ENCODE measurements around the gene LAGE3.
A peak's percentile ranks its signal among the peaks of the same experiment; 100 is the strongest.

The LAGE3 gene, protein sequence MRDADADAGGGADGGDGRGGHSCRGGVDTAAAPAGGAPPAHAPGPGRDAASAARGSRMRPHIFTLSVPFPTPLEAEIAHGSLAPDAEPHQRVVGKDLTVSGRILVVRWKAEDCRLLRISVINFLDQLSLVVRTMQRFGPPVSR

DNA sequence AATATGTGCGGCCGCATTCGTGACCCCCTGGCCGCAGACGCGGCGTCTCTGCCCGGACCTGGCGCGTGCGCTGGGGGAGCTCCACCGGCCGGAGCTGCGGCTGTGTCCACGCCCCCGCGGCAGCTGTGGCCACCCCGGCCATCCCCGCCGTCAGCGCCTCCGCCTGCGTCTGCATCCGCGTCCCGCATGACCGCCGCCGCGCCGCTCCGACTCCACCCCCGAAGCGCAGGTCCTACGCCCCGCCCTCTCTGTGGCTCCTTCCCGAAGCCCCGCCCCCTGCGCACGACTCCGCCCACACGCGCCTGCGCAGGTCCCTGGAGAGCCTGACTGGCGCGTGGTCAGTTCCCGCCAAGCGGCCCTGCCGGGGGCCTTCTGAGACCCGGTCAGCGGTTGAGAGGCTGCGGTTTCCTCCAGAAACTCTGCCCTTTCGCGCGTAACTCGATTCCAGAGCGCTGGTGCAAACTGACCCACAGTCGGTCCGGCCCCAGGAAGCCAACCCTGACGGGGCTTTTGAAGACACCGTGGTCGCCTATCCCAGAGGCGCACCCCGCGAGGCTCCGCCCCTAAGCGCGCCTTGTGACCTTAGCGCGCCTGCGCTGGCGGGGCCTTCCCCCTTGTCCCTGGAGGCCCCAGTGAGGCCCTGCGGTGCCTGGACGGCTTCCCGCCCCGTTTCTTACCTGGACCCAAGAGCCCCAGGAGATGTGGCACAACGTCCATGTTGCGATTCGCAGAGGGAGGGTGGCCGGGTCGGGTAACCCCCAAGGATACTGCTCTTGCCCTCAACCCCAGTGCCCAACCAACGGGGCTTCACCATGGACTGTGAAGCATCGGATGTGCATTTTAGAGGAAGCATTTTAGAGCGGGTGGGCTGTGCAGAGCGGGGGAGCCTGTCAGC is at the start of gene LAGE3:
LAGE3 (minus strand) TSS at position 554 of the 895 bp plus-strand sequence; CDS start at position 188, 366 bp downstream.
- DNase-seq, result peak; percentile 8

DNA sequence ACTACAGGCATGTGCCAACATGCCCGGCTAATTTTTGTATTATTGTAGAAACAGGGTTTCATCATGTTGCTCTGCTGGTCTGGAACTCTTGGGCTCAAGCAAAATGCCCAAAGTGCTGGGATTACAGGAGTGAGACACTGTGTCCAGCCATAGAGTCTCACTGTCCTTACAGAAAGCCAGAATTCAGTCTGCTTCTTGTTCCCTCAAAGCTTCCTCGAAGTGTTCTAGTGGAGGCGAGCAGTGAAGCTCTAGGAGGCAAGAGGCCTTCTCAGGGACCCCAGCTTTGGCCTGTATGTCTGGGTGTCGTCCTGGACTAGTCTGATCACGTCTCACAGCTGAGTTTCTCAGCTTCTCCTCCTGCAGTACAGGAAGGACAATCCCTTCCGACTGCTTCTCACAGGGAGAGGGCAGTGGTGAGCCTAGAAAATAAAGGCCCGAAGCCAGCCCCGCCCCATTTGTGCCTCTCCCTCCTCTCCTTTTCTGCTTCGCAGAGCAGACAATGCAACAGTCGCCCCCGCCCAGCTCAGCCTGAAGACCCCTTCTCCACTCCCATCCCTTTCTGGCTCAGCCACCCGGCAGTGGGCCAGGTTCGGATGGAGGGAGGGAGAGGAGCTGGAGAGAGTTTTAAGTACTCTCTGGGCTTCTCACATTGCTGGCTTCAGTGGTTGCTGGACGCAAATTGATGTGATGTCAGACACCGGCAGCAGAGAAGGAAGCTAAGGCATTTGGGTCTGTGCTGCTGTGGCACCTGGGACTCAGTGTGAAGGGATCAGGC is 48.0 kb upstream of the LAGE3 start:
- peak; percentile 74 for DNase-seq

DNA sequence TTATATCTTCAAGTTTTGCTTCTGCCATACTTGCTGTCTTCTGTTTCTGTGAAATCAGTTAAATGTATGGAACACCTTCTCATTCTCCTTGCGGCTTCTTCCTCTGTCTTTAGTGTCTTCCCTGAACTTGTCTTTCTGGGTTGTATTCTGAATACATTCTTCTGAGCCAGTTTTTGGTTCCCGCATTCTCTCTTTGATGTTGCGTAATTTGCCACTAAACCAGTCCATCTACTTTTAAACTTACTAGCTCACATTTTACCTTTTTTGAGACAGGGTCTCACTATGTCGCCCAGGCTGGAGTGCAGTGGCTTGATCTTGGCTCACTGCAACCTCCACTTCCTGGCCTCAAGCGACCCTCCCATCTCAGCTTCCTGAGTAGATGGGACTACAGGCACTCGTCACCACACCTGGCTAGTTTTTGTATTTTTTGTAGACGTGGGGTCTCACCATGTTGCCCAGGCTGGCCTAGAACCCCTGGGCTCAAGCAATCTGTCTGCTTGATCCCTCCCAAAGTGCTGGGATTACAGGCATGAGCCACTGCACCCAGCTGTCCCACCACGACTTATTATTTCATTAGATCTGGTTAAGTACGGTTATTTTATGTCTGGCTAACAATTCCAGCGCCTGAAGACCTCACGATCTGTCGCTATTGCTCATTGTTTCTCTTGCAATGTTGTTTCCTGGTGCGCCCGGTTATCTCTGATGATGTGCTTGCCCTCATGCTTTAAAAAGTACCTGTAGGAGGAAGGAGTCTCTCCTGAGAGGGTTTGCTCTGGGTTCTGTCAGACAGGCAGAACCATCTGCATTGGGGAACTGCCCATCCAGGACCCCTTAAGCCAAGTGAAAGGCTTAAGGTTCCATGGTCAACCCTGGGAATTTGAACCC is 46.8 kb upstream of the LAGE3 start:
- DNase-seq, result no peak

DNA sequence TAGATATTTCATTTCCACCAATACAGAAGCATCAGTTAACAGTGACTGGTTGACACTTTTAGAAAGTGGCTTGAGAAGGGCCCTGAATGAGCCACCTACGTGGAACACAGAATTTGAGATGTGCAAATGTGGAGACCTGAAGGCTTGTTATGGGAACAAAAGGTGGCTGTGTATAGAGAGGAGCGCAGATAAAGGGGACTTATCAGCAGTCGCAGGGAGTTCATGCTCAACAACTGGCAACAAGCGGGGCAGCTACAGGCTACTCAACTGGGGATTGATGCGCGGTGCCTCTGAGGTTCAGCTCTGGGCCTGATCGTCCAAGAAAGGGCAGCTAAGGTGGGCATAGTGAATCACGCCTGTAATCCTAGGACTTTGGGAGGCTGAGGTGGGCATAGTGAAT is 40.3 kb upstream of the LAGE3 start:
- no peak for DNase-seq

DNA sequence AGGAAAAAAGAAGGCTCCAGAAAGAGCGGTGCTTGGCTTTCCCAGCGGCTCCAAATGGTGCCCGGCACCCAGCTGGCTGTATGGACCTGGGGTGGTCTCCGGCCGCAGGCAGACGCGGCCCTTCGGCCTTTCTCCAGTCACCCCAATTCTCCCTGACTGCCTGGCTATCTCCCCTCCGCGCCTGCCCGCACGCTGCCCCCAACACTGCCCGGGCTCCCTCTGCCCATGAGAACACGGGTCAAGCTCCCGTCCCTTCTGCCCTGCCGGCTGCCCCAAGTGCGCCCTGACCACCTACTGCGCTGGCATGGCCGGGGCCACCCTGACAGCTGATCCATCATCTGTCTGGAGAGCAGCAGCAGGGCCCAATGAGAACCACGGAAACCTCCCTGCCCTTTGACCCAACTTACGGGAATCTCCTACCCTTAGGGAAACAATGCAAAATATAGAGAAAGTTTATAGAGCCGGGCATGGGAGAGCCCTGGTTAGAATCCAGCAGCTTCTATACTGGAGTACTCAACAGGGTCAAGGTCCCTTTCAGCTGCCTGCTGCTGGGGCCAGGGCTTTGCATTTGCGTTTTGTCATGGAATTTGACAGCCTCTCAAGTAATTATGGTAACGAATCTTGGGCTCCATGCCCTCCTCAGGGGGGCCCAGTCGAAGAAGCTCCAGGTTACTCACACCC is 38.2 kb upstream of the LAGE3 start:
- DNase-seq, result no peak

DNA sequence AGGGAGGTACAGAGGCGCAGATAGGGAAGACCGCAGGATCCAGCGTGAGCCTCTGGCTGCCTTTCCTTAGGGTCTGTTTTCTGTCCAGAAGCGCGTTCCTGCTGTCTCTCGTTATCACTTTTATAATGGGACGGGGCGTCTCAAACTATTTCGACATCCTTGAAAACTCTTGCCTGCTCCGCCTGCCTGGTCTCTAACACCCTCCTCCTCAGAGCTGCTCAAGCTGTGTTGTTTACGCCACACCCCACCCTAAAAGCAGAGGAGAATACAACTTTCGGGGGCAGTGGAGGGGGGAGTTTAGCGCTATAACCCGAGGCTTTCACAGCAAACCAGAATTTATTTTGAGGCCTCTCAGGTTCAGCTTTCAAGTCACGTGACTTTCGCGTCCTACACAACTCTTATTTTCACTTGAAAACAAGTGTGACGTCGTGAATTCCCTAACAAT is 37.6 kb upstream of the LAGE3 start:
- no peak for DNase-seq

DNA sequence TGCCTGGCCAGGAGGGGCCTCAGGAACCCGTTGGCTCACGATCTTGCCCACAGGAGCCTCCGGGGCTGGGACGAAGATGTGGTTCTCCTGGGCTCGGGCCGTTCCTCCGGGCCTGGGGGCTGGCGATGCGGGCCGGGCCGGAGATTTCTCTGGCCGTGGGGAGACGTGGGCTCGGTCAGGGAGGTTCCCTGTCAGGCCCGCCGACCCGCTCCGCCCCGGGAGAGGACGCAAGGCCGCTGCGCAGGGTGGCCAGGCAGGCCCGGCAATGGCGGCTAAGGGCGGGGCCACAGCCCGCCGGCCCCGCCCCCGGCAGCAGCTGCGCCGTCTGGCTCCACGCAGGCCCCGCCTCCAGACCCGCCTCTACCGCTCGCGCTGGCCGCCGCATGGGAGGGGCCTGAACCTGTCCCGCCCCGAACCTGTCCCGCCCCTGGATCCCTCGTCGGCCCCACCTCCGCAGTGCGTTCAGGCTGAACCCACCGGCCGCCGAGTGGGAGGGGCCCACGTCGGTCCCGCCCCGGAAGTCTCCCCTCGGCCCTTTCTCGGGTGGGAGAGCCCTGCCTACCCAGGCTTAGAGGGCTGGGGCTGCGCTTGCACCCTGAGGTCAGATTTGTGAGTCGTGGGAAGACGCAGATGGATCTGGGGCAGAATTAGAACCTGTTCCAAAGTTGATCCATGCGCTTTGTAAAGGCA is 37.0 kb upstream of the LAGE3 start, which contains the start of gene FAM3A:
FAM3A (minus strand) TSS at position 267 of the 690 bp plus-strand sequence. CDS start 460 bp downstream, outside the sequence.
- DNase-seq, result peak; percentile 76

DNA sequence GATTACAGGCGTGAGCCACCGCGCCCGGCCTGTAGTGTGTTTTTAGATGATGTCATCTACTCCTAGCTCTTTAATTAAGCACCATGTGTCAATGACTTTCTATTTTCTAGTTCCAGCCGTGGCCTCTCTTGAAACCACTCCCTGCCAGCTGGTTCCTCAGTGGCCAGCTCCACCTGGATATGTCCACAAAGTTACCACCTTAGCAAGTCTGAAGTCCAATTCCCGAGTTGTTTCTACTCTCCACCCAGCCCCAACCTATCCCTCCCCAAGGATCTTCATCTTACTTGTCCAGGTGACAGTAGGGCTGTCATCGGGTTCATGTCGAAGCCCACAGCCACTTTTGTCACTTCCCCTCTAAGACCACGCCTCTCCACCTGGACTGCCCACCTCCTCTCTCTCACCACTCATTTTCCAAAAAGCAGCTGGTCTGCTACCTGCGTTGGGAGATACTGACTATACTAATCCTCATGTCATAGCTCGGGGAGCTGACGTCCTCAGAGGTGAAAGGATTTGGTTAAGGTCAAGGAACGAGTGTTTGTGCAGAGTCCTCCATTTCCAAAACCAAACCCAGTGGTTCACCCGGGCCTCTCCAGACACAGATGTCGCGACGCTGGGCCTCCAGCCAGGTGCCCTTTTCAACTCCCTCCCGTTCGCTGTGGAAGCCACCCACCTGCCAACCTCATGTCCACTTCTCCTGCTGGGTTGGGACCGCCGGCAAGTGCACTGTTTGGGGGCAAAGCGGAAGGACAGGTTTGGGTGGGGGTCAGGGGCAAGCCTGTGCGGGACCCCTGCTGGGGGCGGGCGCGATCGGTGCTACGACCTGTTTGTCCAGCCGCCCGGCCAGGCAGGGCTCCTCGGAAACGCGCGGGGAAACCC is 36.2 kb upstream of the LAGE3 start:
- DNase-seq, result peak; percentile 24

DNA sequence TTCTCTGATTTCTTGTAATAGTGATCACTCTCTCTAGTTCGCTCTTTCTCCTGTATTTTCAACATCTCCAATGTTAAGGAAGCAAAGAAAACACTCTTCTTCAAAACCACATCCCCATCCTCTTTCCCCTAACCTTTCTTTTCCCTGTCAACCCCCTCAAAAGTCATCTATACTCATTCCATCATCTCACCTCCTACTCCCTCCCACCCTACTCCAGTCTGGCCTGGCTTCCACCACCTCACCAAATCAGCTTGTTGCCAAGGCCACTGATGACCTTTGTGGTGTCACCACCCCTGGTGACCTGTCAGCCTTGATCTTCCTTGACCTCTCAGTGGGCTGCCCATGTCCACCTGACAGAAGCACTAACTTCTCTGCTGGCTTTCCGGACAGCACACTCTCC is 34.6 kb upstream of the LAGE3 start:
- no peak for DNase-seq

DNA sequence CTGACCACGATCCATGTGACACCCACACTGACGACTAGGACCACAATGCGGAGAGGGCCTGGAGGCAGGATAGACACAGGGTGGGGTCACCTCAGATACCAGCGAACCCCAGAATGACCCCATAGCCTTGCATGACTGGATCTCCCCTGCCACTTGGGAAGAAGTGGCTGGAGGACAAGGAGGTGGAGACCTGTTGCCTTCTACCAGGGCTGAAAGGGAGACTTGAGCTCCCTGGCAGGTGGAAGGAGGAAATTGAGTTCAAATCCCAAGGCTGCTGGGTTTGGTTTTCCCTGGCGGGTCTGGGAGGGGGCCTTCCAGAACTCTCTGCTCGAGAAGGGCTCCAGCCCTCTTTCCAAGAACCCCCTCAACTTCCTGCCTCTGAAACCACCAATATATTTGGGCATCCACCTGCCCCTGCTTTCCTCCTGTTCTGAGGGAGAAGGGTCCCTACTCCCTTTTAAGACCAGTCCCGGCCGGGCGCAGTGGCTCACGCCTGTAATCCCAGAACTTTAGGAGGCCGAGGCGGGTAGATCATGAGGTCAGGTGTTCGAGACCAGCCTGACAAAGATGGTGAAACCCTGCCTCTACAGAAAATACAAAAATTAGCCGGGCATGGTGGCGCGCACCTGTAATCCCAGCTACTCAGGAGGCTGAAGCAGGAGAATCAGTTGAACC is 33.9 kb upstream of the LAGE3 start:
- DNase-seq, result no peak

DNA sequence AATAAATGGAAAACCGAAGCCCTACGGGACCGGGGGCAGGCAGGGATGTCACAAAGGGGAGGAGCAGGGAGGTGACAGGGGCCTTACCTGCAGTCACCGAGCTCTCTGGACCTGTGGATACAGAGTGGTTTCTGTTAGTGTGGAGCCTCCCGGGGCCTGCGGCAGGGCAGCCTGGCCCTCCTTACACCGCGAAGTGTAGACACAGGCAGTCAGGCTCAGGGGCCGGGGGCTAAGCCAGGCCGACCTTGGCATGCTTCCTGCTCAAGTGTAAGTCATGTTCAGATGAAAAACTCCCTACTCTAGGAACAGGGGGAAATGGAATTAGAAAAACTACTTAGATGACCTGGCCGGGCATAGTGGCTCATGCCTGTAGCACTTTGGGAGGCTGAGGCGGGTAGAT is 32.7 kb upstream of the LAGE3 start:
- no peak for DNase-seq

DNA sequence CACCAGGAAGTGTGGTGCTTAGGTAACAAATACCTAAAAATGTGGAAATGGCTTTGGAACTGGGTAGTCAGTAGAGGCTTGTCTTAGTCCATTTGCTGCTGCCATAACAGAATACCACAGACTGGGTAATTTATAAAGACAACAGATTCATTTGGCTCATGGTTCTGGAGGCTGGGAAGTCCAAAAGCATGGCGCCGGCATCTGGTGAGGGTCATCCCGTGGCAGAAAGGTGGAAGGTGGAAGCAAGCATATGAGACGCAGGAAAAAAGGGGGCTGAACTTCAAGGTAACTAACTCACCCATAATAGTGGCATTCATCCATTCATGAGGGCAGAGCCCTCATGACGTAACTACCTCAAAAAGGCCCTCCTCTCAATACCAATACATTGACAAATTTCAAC is 30.4 kb upstream of the LAGE3 start:
- no peak for DNase-seq

DNA sequence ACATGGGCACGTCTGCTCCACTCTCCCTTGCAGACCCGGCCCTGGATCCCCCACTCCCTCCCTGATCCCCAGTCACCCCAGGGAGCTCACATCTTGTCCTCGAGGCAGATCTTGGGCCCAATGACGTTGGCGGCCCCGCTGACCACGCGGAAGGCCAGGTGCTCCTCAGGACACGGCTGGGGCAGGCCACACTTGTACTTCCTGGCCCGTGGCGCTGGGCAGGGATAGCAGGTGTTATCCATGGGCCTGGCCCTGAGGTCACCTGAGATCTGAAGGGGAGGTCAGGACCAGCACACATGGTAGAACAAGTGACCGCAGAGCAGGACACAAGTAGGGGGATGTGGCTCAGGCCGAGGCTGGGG is 29.3 kb upstream of the LAGE3 start:
- DNase-seq, result no peak

DNA sequence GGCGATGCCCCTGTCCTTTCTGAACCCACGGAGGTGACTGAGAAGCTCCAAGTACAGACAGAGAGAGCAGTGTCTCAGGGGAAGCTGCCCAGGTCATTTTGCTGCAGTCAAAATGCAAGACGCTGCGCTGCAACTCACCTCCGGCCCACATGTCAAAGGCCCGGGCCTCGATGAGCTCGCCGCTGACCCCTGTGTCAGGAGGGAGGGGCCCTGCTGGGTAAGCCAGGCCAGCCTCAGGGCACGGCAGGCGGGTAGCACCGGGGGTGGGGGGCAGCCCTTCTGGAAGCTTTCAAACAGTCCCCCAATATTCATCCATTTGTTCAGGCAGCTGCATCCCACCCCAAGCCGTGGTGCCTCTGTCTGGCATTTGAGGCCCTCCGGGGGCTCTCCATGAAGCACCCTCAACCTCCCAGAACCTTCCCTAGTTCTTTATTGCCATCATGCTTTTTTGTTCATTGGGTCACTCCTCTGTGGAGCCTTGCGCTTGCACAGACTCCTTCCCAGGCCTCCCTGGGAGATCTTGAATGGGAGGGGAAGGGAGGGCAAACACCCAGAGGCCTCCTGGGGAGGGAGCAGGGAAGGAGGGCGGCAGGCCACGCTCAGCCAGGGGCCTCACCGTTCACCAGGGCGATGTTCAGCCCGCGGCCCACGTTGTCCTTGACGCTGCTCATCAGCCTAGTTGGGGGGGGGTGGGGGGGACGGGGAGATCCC is 28.7 kb upstream of the LAGE3 start:
- no peak for DNase-seq

DNA sequence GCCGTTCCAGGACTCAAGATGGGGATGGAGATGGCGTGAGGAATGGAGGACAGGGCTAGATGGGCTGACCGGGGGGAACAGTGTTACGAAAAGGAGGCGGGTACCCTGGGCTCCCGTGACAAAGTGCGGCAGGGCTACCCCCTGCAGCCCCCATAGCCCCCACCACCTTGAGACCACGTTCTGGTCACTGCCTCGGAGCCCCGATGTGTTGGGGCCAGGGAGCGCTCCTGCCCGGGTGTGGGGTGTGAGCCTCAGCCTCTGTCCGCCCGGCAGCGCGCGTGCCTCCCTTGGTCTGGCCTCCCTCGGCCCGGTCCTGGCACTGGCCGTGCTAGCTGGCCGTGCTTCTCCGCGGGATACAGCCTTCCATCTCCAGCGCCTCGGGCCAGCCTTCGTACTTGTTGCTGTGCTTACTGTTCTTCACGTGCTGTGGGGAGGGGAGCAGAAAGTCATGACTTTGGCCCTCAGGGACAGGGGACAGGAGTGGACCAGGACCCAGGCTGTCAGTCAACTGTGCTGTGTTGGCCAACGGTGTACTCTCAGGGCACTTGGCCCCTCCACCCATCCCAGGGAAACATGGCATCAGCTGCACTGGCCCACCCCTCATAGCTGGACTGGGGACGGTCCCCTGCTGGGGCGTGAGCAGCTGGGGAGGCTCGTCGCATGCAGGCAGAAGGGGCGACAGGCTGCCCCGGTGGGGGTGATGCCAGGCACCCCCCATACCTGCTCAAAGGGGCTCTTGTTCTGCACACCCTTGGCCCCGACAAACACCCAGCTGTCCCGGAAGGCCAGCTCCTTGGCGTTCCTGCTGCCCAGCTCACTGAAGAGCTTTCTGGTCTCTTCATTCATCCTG is 27.6 kb upstream of the LAGE3 start:
- no peak for DNase-seq

DNA sequence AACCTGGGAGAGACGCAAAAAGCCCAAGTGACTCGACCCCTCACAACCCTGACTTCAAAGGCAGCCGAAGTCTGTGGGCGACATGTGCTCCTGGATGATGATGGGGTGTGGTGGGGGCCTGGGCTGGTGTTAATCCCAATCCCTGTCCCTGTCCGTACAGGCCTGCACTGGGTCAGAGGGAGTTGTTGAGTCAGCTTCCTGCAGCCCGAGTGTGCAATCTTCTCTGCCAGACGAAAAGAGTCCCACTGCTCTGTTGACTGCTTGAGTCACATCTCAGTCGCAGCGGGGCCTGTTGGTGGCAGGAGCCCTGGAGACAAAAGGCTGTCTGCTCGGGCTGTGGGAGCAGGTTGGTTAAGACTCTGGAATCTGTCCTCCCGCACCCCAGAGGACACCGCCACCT is 26.7 kb upstream of the LAGE3 start:
- DNase-seq, result no peak

DNA sequence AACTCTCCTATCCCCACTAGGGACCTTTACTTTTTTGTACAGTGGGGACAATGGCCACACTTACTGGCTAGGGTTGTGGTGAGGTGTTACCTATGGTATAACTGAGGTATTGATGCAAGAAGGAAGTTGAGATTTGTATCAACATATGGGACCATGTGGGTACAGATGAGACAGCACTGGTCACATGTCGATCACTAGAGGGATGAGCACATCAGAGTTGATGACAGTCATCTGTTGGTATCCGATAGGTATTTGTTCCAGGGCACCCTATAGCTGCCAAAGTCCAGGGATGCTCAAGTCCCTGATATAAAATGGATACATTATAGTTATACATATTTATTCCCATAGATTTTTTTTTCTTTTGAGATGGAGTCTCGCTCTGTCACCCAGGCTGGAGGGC is 23.9 kb upstream of the LAGE3 start:
- no peak for DNase-seq

DNA sequence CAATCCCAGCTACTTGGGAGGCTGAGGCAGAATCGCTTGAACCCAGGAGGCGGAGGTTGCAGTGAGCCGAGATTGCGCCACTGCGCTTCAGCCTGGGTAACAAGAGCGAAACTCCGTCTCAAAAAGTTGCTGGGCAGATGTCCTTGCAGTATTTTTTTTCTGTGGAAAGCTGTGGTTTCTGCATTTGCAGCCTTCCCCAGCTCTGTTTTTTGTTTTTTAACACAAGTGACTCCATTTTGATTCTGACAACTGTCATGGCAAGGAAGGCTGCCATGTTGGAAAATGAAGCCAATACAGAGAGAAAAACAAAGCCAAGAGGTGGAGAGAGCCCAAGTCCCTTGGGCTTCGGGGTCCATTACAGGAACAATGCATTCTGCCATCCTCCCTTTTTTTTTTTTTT is 23.0 kb upstream of the LAGE3 start:
- DNase-seq, result no peak

All from DMS79 treated with DMSO at 0.1 percent for 48 hours (cell line).